SKM-1 (cell line): ENCODE results near the gene IGIP.
"Not testable (repeated sequence)": the region's sequence is repeated elsewhere in the genome, so short reads cannot be mapped to it uniquely, and the experiment has no call there.

Source experiments
- DNase-seq: peaks from one replicate; lab custom pipeline; 2025; ENCODE audit not compliant: unreplicated experiment; lab: John Stamatoyannopoulos, UW

The IGIP gene

DNA sequence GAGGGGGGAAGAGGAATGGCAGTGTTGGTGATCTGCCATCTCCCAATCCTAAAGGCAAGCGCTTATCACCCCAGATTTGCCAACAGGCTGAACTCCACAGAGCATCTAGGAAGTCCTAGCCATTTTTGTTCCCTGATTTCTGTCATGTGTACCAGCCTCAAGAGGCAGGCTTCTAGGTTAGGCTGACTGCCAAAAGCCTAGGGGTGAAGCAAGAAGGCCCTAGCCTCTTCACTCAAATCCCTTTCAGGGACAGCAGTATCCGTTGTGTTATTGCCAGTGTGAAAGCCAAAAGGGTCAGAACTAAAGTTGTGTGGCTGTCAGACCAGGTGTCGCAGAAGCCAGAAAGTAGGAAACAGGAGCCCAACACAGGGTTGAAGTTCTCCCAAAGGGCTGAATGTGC is 14.7 kb downstream of the IGIP start:
- DNase-seq = no peak

DNA sequence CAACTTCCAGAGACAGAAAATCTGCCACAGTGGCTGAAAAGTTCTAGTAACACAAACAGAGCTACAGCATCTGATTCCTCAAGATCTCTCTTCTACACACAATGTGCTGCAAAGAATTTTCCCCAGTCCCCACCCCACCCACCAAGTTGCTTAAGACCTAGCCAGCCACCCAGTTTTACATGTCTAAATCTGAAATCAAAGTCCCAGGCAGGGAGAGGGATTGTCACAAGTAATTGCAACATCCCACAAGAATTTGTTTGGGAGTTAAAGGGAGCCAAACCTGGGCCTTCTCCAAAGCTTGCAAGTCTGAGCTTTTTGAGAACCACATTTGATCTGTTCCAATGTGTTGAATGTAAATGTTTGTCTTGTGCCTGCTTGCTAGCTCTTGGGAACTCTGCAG is 15.5 kb downstream of the IGIP start:
- no peak for DNase-seq

DNA sequence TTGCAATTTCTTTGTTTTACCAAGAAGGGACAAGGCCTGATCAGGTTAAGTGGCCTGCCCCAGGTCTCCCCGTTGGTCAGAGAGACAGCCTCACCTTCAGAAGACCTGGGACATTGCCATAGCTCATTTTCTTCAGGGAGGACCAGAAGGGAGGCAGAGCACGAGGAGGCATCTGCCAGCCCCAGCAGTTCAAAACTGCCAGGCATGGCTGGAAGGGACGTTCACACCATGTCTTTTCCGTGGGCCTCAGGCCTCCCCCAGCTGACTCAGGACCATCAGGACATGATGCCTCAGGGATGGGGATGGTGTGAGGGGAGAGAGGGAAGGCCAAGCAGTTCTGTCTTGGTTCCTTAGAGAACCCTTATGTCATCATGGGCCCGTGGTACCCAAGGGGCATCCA is 16.5 kb downstream of the IGIP start:
- DNase-seq = no peak

DNA sequence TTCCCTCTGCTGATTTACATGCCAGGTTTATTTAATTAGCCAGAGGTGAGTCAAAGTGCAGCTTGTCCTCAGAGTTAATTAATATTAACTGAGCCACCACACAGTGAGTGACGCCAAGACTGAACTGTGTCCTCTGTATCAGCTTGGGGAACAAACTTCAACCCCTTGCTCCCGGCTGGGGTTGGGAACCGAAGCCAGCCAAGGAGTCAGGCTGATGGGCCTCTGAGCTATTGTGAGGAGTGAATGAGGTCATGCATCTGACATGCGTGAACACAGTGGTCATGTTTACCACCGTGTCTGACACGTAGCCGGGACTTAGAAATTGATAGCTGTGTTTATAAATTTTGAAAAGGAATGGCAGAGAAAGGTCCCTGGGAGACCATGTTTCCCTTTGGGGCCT is 17.1 kb downstream of the IGIP start:
- DNase-seq = no peak

DNA sequence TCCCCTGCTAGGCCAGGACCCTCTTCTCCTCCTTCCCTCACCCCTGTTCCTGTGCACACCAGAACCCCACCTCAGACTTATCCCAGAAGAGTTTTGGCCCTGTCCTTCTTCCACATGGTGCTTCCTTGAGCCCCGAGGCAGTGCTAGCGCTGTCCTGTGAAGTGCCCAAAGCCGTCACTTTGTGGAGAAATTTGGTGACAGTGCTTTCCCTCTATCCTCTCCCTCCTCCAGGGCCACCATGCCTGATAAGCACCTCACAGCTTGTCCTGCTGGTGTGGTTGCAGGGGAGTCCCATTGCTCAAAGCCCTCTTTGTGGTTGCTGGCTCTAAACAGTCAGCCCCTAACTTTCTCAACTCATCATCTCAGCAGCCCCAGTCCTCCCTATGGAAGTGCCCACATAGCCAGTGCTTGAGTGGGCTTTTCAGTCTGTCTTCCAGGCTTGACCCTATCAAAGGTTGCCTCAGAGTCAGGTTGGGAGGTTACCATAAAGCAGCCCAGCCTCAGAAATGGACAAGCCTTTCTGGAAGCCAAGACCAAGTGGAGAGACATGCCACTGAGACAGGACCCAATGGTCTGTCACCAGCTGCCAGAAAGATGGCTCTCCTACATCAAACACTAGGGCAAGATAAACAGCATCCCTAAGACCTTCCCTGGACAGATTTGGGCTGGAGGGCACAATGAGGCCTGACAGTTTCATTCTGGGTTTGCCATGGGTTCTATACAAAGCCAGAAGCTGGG is 18.0 kb downstream of the IGIP start:
- no peak for DNase-seq

DNA sequence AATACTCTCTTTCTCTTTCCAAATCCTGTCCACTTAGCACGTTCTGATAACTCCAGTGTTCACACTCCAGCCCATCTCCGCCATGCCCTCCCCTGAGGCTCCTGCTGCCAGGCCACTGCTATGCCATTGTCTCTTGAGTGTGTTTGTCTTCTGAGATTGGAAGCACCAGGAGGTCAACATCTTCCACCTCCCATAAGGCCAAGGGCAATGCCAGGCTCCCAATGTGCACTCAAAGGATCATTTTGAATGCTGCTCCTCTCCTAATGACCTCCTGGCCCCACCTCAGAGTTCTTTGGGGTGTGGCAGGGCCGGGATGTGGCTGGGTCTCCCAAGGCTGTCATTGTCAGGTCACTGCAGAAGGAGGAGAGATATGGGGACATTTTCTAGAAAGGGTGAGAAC is 19.5 kb downstream of the IGIP start:
- no peak for DNase-seq

DNA sequence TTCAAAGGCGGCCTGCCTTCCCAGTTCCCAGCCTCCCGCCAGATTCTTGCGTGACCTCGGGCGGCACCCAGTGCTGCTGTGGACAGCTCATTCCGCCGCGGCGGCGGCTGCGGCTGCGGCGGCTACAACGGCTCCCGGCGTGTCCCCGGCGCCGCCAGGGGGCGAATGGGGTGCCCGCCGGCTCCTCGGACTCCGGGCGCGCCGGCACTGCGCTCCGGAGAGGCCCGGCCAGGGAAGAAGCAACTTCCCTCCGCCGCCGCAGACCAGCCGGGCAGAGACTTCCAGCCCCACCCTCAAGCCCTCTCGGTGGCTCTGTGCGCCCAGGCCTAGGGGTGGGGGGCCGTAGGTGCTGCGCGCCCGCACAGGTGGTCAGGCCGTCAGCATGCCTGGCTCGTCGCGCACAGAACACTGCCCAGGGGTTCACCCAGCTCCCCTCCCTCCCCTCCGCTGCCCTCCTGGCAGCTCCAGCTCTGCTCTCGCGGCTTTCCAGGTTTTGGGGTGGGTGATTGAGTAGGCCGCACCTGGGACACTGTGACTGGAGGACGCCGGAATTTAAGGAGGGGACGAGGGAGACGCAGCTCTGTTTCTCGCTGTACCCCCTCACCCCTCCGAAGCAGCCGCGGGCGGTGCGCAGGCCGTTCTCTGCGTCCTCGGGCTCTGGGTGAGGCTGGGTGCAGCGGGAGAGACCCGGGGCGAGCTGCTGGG is 20.2 kb downstream of the IGIP start:
- peak; percentile 48 for DNase-seq

DNA sequence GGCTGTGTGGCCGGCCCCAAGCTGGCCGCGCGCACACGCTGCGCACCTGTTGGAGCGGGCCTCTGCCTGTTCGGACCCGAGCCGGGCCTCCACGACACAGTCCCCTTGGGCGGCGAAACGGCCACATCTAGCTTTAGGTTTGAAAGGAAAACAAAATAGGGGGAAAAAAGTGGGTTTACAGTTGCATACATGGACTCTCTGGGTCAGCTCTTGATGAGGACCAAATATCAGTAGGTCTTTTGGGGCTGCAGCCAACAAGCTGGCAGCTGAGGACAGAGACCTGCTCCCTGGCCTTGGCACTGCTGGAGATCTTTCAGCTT is 20.7 kb downstream of the IGIP start:
- DNase-seq = no peak

DNA sequence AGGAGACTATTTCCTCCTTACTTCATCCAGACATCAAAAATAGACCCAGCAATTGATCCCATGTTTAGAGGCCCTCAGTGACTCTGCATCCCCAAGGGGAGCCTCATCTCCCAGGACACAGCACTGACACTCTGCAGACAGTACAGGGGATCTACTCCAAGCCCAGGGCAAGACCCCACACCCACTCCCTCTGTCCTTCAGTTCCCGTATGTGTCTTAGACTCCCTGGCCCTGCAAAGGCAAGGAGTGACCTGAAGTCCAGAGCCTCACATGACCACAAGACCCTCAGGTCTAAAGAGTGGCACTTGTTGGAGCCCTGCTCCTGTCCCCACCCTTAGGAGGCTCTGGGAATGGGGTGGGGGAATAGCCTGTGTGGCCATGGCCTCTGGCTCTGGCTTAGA is 21.7 kb downstream of the IGIP start:
- no peak for DNase-seq

DNA sequence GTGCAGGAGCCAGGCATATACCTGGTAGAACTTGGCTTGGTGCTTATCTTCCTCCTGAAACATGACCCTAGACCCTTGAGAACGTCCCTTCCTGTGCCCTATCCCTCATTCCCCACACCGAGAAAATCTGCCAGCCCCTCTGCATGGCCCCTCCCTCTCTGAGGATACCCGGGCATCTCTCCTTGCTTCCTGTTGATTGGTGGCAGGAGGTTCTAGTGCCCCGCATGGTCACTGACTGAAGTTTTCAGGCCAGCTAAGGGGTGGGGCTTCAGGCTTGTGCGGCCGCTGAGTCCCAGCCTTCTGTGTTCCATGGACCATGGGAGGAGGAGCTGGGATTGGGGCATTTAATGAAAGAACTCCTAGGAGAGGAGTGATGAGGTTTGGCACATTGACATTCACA is 22.8 kb downstream of the IGIP start:
- no peak for DNase-seq

DNA sequence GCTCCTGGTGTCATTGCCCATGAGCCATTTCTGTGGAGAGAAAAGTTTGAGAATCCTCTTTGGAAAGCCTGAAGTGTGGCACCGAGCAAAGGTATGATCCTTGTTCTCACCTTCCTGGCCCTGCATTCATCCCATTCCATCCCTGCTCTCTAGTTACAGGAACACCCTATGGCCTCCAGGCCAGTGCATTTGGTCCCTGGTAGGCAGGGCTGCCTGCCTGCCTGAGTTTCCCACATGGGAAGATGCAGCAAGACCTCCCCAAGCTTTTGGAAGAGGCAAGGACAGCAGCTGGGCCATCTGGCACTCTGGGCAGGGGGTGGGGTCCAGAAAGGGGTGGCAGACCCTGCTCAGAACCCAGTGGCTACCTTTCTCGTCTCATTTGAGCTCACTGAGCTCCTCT is 24.5 kb downstream of the IGIP start:
- no peak for DNase-seq

DNA sequence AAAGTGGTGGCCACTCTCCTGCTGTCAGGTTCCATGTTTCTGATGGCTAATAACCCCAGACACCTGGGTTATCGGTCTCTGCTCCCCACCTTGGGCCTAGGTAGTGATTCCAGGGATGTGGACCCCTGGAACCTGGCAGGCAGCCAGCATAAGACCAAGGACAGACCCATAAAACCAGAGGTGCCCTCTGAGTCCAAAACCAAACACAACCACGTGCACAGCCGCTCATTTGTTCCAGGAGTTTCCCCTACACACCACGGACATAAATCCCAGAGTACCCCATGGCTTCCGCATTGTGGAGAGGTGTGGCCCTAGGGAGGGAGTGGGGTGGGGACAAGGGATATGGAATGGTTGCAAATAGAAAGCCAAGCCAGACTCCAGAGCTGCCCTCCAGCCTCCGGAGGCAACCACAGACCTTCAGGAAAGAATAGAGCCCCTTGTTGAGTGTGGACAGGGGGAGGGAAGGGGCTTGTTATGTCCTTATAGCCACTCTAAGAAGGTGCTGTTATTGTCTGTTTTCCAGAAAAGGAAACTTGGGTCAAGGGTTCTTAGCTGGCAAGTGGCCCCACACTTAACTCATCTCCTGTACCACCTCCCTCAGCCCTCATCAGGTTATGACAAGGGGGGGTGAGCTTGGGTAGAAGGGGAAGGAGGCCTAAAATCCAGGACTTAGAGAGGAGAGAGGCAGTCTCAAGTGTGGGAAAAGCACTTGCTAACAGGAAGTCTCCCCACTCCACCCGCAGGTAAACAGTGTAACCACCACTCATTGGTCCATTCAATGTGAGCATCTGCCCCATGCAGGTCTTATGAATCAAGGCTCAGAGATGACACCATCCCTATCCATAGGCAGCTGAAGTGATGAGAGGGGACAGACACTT is 25.6 kb downstream of the IGIP start:
- DNase-seq = no peak

DNA sequence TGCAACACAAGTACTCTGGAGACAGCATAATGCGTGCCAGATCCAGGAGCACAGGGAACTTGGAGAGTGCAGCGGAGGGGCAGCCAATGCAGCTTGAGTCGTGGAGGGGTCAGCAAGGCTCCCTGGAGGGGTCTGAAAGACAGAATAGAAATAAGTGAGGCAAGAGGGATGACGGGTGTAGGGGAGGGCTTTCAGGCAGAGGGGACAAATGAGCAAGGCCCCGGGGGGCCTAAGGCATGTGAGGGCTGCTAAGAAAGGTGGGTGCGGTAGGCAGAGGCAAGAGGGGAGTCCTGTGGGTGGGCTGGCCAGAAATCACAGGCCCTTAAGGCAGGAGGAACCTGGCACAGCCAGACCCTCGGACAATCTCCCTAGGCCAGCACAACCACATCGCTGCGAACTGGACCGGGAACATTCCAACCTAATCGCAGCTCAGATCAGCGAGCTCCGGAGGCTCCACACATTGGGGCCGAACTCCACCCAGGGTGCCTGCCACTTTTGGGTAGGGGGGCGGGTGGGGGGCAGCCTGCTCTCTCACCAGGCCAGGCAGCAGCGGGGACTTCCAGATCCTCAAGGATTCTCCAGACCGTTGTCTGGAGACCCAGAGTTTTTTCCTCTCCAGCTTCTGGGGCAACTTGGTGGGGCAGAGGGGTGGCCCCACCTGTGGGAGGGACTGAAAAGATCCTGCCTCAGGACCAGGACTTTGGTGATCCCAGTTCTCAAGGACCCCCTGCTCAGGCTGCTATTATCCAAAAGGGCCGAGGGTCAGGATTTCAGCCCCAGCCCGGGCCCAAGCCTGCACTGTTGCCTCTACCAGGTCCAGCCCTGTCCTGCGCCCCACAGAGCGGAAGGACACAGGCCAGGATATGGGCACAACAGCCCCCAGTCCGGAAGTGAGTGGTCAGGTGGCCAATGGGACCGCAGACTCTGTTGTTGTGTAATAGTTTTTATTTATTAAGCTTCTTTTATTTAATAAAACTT is 26.6 kb downstream of the IGIP start:
- no peak for DNase-seq

DNA sequence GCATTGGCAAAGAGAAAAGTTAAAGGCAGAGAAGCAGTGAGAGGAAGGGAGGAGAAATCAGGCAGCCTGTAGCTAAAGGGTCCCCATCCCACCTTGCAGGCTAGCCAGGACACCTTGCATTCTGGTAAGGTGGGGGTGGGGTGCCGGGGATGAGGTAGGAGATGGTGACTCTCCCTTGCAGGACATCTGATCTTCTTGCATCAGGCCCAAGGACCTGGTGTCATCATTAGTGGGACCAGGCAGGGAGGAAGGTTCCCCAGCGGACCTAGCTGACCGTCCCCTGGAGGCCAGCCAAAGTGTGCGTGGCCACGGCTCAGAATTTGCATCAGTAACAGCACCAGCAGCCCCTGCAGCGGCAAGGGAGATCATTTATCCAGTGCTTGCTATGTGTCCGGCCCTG is 27.5 kb downstream of the IGIP start:
- no peak for DNase-seq

DNA sequence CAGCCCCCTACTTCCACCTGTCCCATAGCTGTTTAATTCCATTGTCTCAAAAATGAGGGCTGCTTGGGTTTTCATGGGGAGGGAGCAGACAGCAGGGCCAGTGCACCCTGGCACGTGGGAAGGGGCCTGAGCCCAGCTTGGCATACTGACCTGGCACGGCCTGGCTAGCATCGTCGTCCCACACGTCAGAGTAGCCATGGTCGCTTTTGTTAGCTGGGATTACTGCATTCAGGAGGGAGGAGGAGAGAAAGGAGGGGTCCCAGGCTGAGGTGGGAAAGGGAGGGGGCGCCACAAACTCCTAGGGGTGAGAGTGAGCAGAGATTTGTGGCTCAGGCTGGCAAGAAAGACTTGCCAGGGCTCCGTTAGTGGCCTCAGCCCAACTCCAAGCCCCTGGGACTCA is 28.2 kb downstream of the IGIP start:
- DNase-seq = no peak

DNA sequence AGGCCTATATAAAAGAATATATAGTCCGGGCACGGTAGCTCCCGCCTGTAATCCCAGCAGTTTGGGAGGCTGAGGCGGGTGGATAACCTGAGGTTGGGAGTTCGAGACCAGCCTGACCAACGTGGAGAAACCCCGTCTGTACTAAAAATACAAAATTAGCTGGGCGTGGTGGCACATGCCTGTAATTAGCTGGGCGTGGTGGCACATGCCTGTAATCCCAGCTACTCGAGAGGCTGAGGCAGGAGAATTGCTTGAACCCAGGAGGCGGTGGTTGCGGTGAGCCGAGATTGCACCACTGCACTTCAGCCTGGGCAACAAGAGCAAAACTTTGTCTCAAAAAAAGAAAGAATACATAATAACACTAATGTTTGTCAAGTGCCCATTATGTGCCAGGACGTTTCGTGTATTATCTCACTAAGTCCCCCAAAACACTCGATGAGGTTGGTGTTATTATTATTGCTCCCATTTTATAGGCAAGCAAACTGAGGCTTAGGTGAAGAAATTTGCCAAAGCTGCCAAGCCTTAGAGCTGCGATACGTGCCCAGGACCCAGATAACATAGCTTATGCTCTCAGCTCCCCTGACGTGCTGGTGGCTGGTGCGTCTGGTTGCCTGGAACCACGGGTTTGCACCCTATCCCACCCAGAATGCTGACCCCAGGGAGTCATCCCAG is 29.1 kb downstream of the IGIP start:
- DNase-seq = not testable (repeated sequence)

DNA sequence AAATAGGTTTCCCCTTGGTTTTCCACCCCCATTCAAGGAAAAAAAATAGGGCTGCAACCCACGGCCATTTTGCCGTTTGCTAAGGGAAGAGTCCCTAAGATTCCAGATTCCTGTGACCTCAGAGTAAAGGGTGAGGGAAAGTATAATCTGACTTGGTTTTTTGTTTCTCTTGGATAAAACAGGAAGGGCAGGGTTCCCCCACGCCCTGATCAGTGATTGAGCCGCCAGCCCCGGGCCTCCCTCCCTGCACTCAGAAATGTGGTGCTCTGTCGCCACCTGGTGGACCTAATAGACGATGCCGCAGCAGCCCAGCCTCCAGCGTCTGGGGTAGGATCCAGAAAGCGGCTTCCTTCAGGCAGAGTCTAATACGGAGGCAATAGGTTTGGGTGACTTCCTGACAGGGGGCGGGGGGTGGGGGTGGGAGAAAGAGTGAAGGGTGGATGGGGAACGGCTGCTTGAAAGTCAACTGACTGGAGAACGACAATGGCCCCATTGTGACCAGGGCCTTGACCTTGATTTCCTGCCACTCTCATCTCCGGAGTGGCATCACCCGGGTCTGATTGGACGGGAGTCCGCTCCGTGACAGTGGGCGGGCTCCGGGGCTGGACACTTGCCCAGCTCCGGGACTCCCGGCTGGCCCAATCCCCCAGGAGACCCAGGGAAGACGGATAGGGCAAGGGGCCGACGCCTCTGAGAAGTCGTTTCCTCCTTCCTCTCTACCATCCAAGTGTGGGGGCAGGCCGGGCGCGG is 31.5 kb downstream of the IGIP start:
- peak; percentile 73 for DNase-seq

DNA sequence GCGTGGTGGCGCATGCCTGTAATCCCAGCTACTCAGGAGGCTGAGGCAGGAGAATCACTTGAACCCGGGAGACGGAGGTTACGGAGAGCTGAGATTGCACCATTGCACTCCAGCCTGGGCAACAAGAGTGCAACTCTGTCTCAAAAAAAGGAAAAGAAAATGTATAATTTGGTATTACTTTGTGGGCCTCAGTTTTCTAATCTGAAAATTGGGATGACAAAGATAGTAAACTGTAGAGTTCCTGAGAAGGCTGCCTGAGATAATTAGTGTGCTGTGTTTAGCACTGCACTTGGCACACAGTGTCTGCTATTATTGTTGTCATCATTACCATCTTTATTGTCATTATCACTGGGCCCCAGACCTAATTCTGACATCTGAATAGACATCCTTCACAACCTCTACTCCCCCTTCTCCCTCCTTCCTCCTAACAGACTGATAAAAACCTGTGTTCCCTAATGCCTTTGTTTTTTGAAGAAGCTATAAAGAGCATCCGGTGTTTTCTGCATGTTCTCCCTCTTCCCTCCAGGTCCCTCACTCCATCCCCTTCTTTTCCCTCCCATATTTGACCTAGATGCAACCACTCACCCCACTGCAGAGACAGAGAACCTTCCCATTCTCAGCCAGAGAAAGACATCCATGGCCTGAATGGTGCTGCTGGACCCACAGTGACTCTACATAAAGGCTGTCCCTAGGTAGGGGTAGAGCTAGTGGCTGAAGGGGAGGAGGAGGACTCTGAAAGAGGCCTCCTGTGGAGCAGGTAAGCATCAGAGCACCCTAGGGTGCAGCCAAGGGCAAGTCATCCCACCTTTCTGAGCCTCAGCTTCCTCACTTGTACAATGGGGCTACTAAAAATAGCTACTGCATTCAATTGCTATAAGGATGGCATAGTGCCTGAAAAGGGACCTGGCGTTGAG is 33.5 kb downstream of the IGIP start:
- DNase-seq = no peak

DNA sequence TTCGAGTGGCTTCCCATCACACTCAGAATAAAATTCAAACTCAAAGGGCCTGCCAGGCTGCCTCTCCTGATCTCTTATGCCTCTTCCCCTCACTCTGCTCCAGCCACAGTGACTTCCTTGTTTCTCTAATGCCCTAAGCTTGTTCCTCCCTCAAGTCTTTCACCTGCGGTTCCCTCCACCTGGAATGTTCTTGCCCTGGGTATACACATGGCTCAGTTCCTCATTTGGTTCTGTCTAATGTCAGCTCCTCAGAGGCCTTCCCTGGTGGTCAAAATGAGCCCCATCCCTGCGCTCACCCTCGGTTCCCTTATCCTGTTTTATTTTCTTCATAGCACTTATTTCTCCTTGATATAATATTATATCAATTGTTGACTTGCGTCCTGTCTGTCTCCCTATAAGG is 36.5 kb downstream of the IGIP start:
- no peak for DNase-seq
